Panc1 (cell line): ENCODE data around the gene RALGPS1.

Experiments used
- CTCF ChIP-seq: fragments of 450-650 bp; IDR thresholded peaks from 2 replicates; pipeline ENCODE4 v1.5.1; 2017; ENCODE audit warnings: mild to moderate bottlenecking
- TCF7L2 ChIP-seq: IDR thresholded peaks from 2 replicates; pipeline ENCODE4 v1.6.1; 2011; ENCODE audit warnings: mild to moderate bottlenecking, low read depth, low read length, inconsistent platforms

GRCh38 chr9:127079446-127080140 is 165.0 kb downstream of the RALGPS1 start:
- no peak for TF ChIP-seq CTCF
- no peak for TF ChIP-seq TCF7L2
